HCT116 (cell line): ENCODE results near the gene NCOA1. TPM values are rescaled to one million over a fixed set of nuclear protein-coding genes. Genes with fewer than 3 reads are reported as not detected.

Experiments used
- ATAC-seq: fragments of 200-7000 bp; cut with Tn5 transposase; 2 replicates; pipeline ENCODE4 v1.9.1; 2020; ENCODE audit warnings: mild to moderate bottlenecking, moderate library complexity
- BruUV-seq: library from RNA; stranded (reverse); fragments of 400-500 nt; replicated peaks from 2 replicates; lab custom pipeline; 2021; lab: Mats Ljungman, UMichigan
- CTCF ChIA-PET: fragments of 300-600 bp; sonication (Branson Sonifier 250); formaldehyde crosslinking; loops from one replicate; lab custom pipeline; 2021; ENCODE audit warnings: antibody characterized with exemption; lab: Charles Lee
- POLR2A ChIA-PET: fragments of 300-600, 350-600 bp; sonication (Branson Sonifier 250); formaldehyde crosslinking; loops from one replicate; lab custom pipeline; 2021; ENCODE audit warnings: antibody characterized with exemption; lab: Charles Lee
- RAD21 ChIA-PET, 2 experiments: fragments of 300-600 bp; sonication (Branson Sonifier 250); formaldehyde crosslinking; loops; one replicate each; lab custom pipeline; 2023; ENCODE audit warnings: low total read pairs in 2 of 2; ENCODE audit not compliant: uncharacterized antibody in 2 of 2, unreplicated experiment in 2 of 2, low non-redundant PET in 1 of 2; lab: Charles Lee
- DNase-seq: peaks from one replicate; pipeline ENCODE4 v3.0.0-alpha.2; 2010; ENCODE audit warnings: low read depth, low spot score
- H2AFZ ChIP-seq: fragments of 200-600 bp; shearing (Covaris generic), sonication (generic); 2 replicates; pipeline ENCODE4 v1.6.1; 2017; ENCODE audit warnings: low read depth, mixed run types, mixed read lengths, antibody characterized with exemption, low read length; ENCODE audit not compliant: poor library complexity, severe bottlenecking
- H3K27ac ChIP-seq: 2 replicates; pipeline ENCODE4 v1.5.1; 2012; ENCODE audit warnings: low read depth, low read length
- H3K27me3 ChIP-seq: fragments of 200-600 bp; sonication (generic); 2 replicates; pipeline ENCODE4 v1.6.1; 2016; ENCODE audit warnings: mixed run types, low read length, mixed read lengths; ENCODE audit not compliant: insufficient read depth
- H3K36me3 ChIP-seq, 2 experiments: fragments of 200-500 bp in 1 of 2; fragments of 200-600 bp in 1 of 2; sonication (Bioruptor generic) in 1 of 2; sonication (generic) in 1 of 2; 2 replicates each; pipeline versions ENCODE4 v1.5.1 to v1.6.1; 2014 to 2016; ENCODE audit warnings: low read length in 2 of 2, inconsistent platforms in 1 of 2, mixed read lengths in 1 of 2, mixed run types in 1 of 2; ENCODE audit not compliant: insufficient read depth in 2 of 2, control insufficient read depth in 1 of 2
- H3K4me1 ChIP-seq, 2 experiments: fragments of 200-600 bp in 1 of 2; sonication (generic) in 1 of 2; 2 replicates each; pipeline versions ENCODE4 v1.5.1 to v1.6.1; 2012 to 2017; ENCODE audit warnings: low read length in 2 of 2, inconsistent platforms in 1 of 2, mild to moderate bottlenecking in 1 of 2, mixed read lengths in 1 of 2, mixed run types in 1 of 2, moderate library complexity in 1 of 2; ENCODE audit not compliant: insufficient read depth in 2 of 2, control insufficient read depth in 1 of 2
- H3K4me2 ChIP-seq: fragments of 200-600 bp; sonication (generic); 2 replicates; pipeline ENCODE4 v1.6.1; 2017; ENCODE audit warnings: mixed run types, low read length, mixed read lengths
- H3K4me3 ChIP-seq, 2 experiments: fragments of 200-600 bp in 1 of 2; sonication (generic) in 1 of 2; replicated peaks in 1 of 2; 2 replicates each; pipeline ENCODE4 v1.5.1; 2011 to 2016; ENCODE audit warnings: low read length in 2 of 2, control low read depth in 1 of 2, low read depth in 1 of 2, mild to moderate bottlenecking in 1 of 2, mixed read lengths in 1 of 2, mixed run types in 1 of 2
- H3K79me2 ChIP-seq: fragments of 200-600 bp; sonication (generic); 2 replicates; pipeline ENCODE4 v1.6.1; 2017; ENCODE audit warnings: mild to moderate bottlenecking, mixed run types, low read length, moderate library complexity, mixed read lengths; ENCODE audit not compliant: insufficient read depth
- H3K9ac ChIP-seq: fragments of 200-600 bp; sonication (generic); 2 replicates; pipeline ENCODE4 v1.6.1; 2016; ENCODE audit warnings: low read length, mixed read lengths
- H3K9me2 ChIP-seq: fragments of 200-600 bp; sonication (generic), shearing (Covaris generic); 2 replicates; pipeline ENCODE4 v1.6.1; 2017; ENCODE audit warnings: mixed run types, mild to moderate bottlenecking, moderate library complexity; ENCODE audit not compliant: insufficient read depth
- H3K9me3 ChIP-seq, 2 experiments: fragments of 200-500 bp in 1 of 2; fragments of 200-600 bp in 1 of 2; sonication (Bioruptor generic) in 1 of 2; sonication (generic) in 1 of 2; 2 replicates each; pipeline ENCODE4 v1.6.1; 2014 to 2017; ENCODE audit warnings: low read length in 2 of 2, mixed read lengths in 2 of 2, inconsistent platforms in 1 of 2, low read depth in 1 of 2, mild to moderate bottlenecking in 1 of 2, mixed run types in 1 of 2, moderate library complexity in 1 of 2; ENCODE audit not compliant: control insufficient read depth in 1 of 2, insufficient read depth in 1 of 2
- H4K20me1 ChIP-seq: fragments of 200-600 bp; sonication (generic), shearing (Covaris generic); 2 replicates; pipeline ENCODE4 v1.6.1; 2017; ENCODE audit warnings: mixed run types, mild to moderate bottlenecking, moderate library complexity; ENCODE audit not compliant: insufficient read depth
- CEBPB ChIP-seq: IDR thresholded peaks from 2 replicates; pipeline ENCODE4 v1.6.1; 2012; ENCODE audit warnings: low read depth
- ELF1 ChIP-seq: IDR thresholded peaks from 2 replicates; pipeline ENCODE4 v1.6.1; 2012; ENCODE audit warnings: low read depth, borderline replicate concordance
- EZH2 ChIP-seq: fragments of 200-600 bp; sonication (generic); IDR thresholded peaks from 2 replicates; pipeline ENCODE4 v1.6.1; 2017; ENCODE audit warnings: antibody characterized with exemption, mixed run types
- RAD21 ChIP-seq: IDR thresholded peaks from 2 replicates; pipeline ENCODE4 v1.6.1; 2012; ENCODE audit warnings: low read depth, mild to moderate bottlenecking
- SRF ChIP-seq: IDR thresholded peaks from 2 replicates; pipeline ENCODE4 v1.6.1; 2012; ENCODE audit warnings: low read depth
- YY1 ChIP-seq: IDR thresholded peaks from 2 replicates; pipeline ENCODE4 v1.6.1; 2011; ENCODE audit warnings: low read length, low read depth, moderate library complexity, mild to moderate bottlenecking; ENCODE audit not compliant: insufficient replicate concordance; ENCODE audit errors: extremely low read depth
- intact Hi-C: fragments of 100-400 bp; cut with micrococcal nuclease; formaldehyde crosslinking; loops from 2 replicates; pipeline ENCODE4 v1.10.0; 2022
- total RNA-seq: library from RNA; stranded (reverse); gene quantifications from one replicate; pipeline ENCODE4 v1.2.1, GENCODE V29; 2021; ENCODE audit not compliant: unreplicated experiment
- TF ChIP-seq, protein P1 (sequence below): IDR thresholded peaks from 2 replicates; pipeline ENCODE4 v1.6.1; 2011; ENCODE audit warnings: mild to moderate bottlenecking, low read length, moderate library complexity; ENCODE audit not compliant: insufficient replicate concordance; ENCODE audit errors: extremely low read depth
- TF ChIP-seq, protein P2 (sequence below): IDR thresholded peaks from 2 replicates; pipeline ENCODE4 v1.6.1; 2012; ENCODE audit warnings: low read depth

The NCOA1 gene
- total RNA-seq, 1 experiment from 2014 or later, result 10.4 TPM

DNA sequence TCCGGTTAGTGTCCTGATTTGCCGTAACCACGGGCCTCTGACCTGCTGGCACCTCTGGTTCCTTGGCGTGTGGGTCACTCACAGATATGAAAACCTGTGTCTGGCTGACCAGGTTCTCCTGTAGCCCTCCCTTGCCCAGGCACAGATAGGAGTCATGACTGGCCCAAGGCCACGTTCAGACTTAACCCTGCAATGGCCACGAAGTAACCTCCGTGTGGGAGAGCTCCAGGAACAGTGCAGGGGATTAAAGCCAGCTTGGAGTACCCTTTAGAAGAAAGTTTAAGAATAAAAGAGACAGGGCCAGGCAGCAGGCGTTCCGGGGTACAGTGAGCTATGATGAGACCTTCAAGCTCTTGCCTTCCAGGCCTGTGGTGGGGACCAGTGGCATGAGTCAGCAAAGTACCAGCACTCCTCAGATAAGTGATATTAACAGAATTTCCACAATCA, 327.7 kb downstream of the NCOA1 start:
- TF ChIP-seq, protein P1, sequence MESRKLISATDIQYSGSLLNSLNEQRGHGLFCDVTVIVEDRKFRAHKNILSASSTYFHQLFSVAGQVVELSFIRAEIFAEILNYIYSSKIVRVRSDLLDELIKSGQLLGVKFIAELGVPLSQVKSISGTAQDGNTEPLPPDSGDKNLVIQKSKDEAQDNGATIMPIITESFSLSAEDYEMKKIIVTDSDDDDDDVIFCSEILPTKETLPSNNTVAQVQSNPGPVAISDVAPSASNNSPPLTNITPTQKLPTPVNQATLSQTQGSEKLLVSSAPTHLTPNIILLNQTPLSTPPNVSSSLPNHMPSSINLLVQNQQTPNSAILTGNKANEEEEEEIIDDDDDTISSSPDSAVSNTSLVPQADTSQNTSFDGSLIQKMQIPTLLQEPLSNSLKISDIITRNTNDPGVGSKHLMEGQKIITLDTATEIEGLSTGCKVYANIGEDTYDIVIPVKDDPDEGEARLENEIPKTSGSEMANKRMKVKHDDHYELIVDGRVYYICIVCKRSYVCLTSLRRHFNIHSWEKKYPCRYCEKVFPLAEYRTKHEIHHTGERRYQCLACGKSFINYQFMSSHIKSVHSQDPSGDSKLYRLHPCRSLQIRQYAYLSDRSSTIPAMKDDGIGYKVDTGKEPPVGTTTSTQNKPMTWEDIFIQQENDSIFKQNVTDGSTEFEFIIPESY, result no peak
- TF ChIP-seq, protein P2, sequence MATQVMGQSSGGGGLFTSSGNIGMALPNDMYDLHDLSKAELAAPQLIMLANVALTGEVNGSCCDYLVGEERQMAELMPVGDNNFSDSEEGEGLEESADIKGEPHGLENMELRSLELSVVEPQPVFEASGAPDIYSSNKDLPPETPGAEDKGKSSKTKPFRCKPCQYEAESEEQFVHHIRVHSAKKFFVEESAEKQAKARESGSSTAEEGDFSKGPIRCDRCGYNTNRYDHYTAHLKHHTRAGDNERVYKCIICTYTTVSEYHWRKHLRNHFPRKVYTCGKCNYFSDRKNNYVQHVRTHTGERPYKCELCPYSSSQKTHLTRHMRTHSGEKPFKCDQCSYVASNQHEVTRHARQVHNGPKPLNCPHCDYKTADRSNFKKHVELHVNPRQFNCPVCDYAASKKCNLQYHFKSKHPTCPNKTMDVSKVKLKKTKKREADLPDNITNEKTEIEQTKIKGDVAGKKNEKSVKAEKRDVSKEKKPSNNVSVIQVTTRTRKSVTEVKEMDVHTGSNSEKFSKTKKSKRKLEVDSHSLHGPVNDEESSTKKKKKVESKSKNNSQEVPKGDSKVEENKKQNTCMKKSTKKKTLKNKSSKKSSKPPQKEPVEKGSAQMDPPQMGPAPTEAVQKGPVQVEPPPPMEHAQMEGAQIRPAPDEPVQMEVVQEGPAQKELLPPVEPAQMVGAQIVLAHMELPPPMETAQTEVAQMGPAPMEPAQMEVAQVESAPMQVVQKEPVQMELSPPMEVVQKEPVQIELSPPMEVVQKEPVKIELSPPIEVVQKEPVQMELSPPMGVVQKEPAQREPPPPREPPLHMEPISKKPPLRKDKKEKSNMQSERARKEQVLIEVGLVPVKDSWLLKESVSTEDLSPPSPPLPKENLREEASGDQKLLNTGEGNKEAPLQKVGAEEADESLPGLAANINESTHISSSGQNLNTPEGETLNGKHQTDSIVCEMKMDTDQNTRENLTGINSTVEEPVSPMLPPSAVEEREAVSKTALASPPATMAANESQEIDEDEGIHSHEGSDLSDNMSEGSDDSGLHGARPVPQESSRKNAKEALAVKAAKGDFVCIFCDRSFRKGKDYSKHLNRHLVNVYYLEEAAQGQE, result no peak
- TF ChIP-seq EZH2, result no peak
- TF ChIP-seq RAD21, result no peak
- TF ChIP-seq YY1, result no peak
- TF ChIP-seq SRF, result no peak
- no peak for TF ChIP-seq ELF1
- TF ChIP-seq CEBPB, result no peak
- Histone ChIP-seq H3K79me2 (peaks cover 18% of the 10 kb centered on the region), H4K20me1 (no peaks in the 10 kb centered on the region), H3K27ac (no peak overlapping the region), H3K4me1 (no peaks in the 10 kb centered on the region), H3K9ac (no peak overlapping the region), H3K9me2 (no peaks in the 10 kb centered on the region), H3K4me2 (no peak overlapping the region), H3K36me3 (peaks cover 38 to 73% of the 10 kb centered on the region in 2 experiments), H3K9me3 (no peaks in the 10 kb centered on the region), H2AFZ (no peak overlapping the region), H3K4me3 (no peak overlapping the region), H3K27me3 (no peaks in the 10 kb centered on the region)
- no TSS peak for BruUV-seq
- ChIA-PET CTCF (interaction anchor here (2.5 kb wide), 1 partner anchor 9 kb away, joined by 9 read pairs; no protein-coding TSS in a partner anchor), POLR2A (no interaction called here), RAD21 (interaction anchor here in 1 of 2 experiments (0.6 kb wide), 1 partner anchor 26 kb away, joined by 5 read pairs; no protein-coding TSS in a partner anchor)
- DNase-seq (no peak), ATAC-seq (no peak)
- intact Hi-C loops, result no loop called here
